ENCODE data around the gene KDM1B.

- peak; percentile 64 to 99 (median 92) for TF ChIP-seq CTCF (IDR thresholded peaks at IDR 0.05)
- TF ChIP-seq POLR2A (IDR thresholded peaks at IDR 0.05), result peak in 1 of 2 donors; percentile 73
These were observed 32.8 kb upstream of the KDM1B start, which contains the start of gene NHLRC1 for GRCh38 chr6:18122128-18123093.

Measured in thyroid gland (tissue), 4 donors.